HG03354 (cell line): ENCODE measurements around the gene MYH7.
"Not testable (repeated sequence)": the region's sequence is repeated elsewhere in the genome, so short reads cannot be mapped to it uniquely, and the experiment has no call there.

ENCODE experiments used
- ATAC-seq: cut with Tn5 transposase; IDR thresholded peaks from one replicate; pipeline ENCODE4 v1.9.1; 2021; ENCODE audit warnings: mild to moderate bottlenecking; ENCODE audit not compliant: unreplicated experiment, poor library complexity, severe bottlenecking

The MYH7 gene

DNA sequence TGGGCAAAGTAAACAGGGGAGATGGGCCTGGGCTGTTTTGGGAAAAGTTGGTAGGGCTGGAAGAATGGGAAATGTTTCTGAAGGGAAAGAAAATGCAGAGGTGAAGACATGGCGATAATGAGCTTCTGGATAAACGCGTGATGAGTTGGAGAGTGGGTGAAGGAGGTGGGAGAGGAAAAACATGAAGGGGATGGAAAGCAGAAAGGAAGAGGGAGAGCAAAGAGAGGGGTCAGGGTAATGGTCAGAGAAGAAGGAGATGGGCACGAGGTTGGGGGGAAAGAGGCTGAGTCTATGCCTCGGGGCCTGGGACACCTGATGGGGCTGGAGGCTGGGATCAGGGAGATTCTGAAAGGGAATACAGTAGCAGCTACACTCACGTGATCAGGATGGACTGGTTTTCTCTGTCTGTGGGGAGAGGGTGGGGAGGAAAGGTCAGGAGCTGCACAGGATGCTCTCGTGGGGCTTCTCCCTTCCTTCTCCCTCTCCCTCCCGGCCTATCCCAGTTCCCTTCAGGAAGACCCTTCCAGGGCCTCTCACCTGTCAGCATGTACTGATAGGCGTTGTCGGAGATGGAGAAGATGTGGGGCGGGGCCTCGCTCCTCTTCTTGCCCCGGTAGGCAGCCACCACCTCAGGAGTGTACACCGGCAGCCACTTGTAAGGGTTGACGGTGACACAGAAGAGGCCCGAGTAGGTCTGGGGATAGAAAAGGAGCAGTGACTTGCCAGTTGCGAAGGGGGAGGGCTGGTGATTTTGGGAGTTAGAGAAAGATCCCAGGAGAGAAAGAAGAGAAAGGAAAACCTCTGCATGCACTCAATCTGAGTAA is 3.1 kb downstream of the MYH7 start:
- ATAC-seq, result no peak

GRCh38 chr14:23431486-23431885 is 4.0 kb downstream of the MYH7 start:
- ATAC-seq, result no peak

DNA sequence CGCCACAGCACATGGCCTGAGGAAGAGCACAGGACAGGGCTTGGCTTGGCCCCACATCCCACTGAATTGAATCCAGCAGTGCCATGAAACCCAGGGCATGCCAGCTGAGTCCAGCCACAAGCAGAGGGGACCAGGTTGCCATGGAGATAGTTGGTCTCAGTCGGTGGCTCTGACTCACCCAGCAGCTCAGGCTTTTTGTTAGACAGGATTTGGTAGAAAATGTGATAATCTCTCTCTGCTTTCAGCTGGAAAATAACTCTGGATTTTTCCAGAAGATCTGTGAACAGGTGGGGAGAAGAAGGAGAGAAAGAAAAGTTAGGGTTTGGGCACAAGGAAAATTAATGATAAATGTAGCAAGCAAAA is 4.8 kb downstream of the MYH7 start:
- no peak for ATAC-seq

DNA sequence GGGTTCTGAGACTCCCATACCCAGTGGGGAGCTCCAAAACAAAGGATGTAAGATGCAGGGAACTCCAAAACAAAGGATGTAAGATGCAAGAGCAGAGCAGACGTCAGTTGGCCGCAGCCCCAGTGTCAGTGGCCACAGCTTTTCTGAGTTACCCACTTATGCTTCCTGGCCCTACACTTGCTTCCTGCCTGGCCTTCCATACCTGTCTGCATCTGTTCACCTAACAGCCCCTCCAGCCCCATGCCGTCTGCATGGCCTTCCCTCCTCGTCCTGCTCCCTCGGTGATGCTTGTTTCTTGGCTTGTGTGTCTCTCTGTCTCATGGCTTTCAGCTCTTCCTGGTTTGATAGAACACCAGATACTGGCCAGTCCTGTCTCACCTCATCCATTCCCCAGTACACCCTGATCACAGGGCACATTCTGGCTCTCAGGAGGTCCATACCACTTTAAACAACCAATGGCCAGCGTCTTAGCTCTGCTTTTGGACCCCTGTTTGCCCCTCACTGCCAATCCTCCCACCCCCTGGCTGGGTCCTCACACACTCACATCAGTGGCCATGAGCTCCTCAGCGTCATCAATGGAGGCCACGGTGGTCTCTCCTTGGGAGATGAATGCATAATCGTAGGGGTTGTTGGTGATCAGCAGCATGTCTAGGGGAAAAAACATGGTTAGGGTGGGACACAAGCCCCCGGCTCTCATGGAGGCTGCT is 5.3 kb downstream of the MYH7 start:
- ATAC-seq, result no peak

- ATAC-seq, result no peak
Measured at GRCh38 chr14:23428686-23429495, 6.6 kb downstream of the MYH7 start.

GRCh38 chr14:23425798-23426197 is 9.7 kb downstream of the MYH7 start:
- not testable (repeated sequence) for ATAC-seq

GRCh38 chr14:23425169-23425568 is 10.3 kb downstream of the MYH7 start:
- no peak for ATAC-seq

GRCh38 chr14:23423657-23424056 is 11.8 kb downstream of the MYH7 start:
- ATAC-seq, result no peak

GRCh38 chr14:23421594-23421993 is 13.9 kb downstream of the MYH7 start:
- no peak for ATAC-seq

GRCh38 chr14:23419646-23420045 is 15.8 kb downstream of the MYH7 start:
- ATAC-seq, result not testable (repeated sequence)

GRCh38 chr14:23418021-23418420 is 17.4 kb downstream of the MYH7 start:
- no peak for ATAC-seq

- ATAC-seq, result not testable (repeated sequence)
Measured at GRCh38 chr14:23417269-23417668, 18.2 kb downstream of the MYH7 start.

DNA sequence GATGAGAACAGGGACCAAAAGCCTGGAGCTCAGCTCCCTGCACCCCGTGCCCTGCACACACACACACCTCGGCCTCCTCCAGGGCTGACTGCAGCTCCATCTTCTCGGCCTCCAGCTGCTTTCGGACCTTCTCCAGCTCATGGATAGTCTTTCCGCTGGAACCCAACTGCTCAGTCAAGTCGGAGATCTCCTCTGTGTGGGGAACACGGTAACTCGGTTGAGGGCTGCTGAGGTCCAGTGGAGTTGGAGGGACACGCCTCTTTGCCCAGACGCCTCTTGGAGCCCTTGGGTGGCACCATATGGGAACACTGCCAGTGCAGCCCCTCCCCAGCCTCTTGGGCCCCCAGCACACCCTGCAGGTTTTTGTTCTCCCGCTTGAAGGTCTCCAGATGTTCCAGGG is 18.7 kb downstream of the MYH7 start:
- ATAC-seq, result no peak

- ATAC-seq, result no peak
Measured at GRCh38 chr14:23415821-23416778, 19.4 kb downstream of the MYH7 start.

GRCh38 chr14:23414906-23415820 is 20.3 kb downstream of the MYH7 start:
- no peak for ATAC-seq

- no peak for ATAC-seq
Measured at GRCh38 chr14:23414254-23414653, 21.2 kb downstream of the MYH7 start.

- no peak for ATAC-seq
Measured at GRCh38 chr14:23413681-23414080, 21.8 kb downstream of the MYH7 start.
